HG02798 (cell line): Measurements from ENCODE around the gene COL12A1.

ENCODE experiments used
- ATAC-seq: cut with Tn5 transposase; IDR thresholded peaks from one replicate; pipeline ENCODE4 v1.9.1; 2021; ENCODE audit warnings: mild to moderate bottlenecking; ENCODE audit not compliant: unreplicated experiment, poor library complexity

The COL12A1 gene

DNA sequence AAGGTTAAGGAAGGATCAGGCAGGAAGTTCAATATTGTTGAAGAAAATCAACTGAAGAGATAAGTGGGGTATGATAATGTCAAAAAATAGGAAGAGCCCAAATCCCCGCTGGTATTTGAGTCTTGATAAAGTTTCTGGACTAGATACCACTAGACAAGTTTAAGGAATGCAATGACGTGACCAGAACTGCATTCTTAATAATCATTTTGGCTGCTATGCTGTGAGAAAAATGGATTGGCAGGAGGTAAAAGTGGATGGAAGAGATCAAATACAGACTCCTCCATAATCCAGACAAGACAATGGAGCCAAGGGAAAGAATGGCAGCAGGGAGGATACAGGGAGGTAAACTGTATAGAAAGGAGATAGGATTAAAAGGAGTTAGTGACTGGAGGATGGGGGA is 128.2 kb downstream of the COL12A1 start:
- no peak for ATAC-seq

DNA sequence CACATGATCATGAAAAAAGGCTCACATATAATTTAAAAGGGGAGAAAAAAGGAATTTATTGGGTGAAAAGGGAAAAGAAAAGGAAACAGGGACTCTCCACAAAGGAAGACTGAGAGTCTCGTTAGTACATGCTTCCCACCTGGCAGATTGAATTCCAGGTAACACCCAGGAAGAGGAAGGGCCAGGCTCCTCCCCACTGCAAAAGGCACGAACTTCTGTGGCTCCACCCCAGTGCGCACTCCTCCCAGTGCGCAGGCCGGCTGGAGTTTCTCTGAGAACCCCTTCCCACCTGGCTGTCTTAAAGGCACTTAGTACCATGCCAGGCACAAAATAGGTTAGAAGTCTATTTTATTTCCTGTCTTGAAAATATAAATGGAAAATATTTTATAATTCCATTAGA is 129.8 kb downstream of the COL12A1 start:
- no peak for ATAC-seq

DNA sequence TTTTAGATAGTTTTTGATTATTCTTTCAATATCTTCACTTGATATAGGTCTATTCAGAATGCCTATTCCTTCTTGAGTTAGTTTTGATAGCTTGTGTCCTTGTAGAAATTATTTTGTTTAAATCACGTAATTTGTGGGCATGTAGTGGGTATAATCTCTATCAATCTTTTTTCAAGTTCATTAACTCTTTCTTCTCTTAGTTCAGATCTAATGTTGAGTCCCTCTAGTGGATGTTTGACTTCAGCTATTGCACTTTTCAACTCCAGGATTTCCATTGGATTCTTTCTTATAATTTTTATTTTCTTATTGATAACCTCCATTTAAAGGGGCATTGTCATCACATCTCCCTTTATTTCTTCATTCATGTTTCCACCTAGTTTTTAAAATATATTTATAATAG is 135.6 kb downstream of the COL12A1 start:
- ATAC-seq = no peak

DNA sequence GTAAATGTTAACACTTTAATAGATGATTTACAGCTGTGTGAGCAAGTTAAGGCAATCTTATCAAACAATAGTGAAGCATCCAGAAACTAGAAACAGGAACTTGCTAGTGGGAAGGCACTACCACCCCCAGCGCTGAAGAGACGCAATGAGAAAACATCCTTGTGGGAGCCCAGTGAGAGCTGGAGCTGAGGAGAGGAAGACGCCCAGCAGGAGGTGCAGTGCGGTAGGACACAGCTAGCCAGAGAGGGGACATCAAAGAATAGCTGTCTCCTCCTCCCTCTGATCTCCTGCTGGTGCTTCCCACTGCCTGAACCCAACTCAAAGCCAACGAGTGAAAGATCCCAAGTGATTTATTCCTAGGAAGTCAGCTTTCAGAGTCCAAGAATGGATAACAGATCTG is 140.3 kb downstream of the COL12A1 start:
- no peak for ATAC-seq

DNA sequence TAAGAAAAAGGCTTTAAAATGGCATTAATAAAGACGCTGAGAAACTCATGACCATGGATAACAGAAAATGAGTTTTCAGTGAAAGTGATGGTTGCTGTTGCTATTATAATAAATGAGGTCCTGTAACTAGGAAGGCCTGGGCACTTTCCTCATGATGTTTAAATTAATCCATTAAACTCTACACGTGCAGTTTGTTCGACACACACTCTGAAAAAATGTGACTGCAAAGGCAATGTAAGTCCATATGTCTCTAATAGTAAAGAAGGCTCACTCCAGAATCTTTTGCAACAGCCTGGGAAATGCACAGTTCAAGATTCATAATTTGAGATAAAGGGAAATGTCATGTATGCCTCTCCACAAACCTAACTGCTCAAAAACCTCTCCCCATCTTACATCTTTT is 153.4 kb downstream of the COL12A1 start:
- ATAC-seq = no peak

DNA sequence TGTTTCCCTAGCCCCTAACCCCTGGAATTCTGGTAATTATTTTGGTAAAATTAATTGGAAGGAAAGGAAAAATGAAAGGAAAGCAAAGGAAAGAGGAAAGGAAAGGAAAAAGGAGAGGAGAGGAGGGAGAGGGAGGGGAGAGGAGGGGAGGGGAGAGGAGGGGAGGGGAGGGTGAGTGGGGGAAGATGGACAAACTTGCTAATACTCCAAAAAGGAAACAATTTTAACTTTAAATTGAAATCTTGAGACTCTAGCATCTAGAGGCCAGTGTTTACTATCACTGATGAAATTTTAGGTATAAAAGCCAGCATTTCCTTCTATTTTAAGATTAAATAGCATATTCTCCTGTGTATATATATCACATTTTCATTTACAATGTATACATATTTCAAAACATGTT is 156.5 kb downstream of the COL12A1 start:
- ATAC-seq = no peak

DNA sequence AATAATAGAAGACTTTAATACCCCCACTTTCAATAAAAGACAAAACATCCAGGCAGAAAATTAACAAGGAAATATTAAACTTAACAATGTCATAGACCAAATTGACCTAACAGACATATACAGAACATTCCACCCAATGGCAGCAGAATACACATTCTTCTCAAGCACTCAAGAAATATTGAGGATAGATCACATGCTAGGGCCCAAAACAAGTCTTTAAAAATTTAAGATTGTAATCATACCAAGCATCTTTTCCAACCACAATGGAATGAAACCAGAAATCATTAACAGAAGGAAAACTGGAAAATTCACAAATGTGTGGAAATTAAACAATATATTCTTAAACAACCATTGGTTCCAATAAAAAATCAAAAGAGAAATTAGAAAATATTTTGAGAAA is 161.0 kb downstream of the COL12A1 start:
- ATAC-seq = no peak

DNA sequence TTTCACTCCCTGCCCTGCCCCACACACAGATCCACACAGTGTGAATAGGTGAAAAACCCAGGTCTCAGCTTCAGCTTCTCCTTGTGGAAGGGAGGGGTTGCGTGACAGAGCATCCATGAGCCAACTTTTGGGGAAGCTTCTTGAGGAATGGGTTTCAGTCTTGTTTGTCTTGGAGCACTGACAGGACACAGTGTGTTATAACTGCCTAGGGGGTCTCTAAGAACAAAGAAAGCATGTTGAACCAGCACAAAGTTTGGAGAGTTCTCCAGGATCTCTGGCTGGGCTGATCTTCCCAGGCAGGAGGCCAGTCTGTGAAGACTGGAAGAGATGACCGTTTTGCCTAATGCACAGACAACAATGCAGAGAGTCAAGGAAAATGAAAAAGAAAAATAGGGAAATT is 164.5 kb downstream of the COL12A1 start:
- ATAC-seq = no peak
